Panc1 (cell line): ENCODE measurements around the gene KCNAB2.

ENCODE experiments used
- POLR2AphosphoS5 ChIP-seq: IDR thresholded peaks from 2 replicates; pipeline ENCODE4 v1.6.1; 2012; ENCODE audit warnings: mild to moderate bottlenecking, low read depth, low read length, moderate library complexity
- SIN3A ChIP-seq: IDR thresholded peaks from 2 replicates; pipeline ENCODE4 v1.6.1; 2012; ENCODE audit warnings: low read depth, mild to moderate bottlenecking, low read length, moderate library complexity, borderline replicate concordance; ENCODE audit not compliant: insufficient read depth
- TCF7L2 ChIP-seq: IDR thresholded peaks from 2 replicates; pipeline ENCODE4 v1.6.1; 2011; ENCODE audit warnings: mild to moderate bottlenecking, low read depth, low read length, inconsistent platforms
- TF ChIP-seq, protein P1 (sequence below): fragments of 450-650 bp; IDR thresholded peaks from 2 replicates; pipeline ENCODE4 v1.5.1; 2017; ENCODE audit warnings: mild to moderate bottlenecking
- TF ChIP-seq, protein P2 (sequence below), 2 experiments: IDR thresholded peaks; 2 replicates each; pipeline ENCODE4 v1.6.1; 2011 to 2012; ENCODE audit warnings: low read depth in 2 of 2, control low read depth in 1 of 2, low read length in 1 of 2, mild to moderate bottlenecking in 1 of 2, moderate library complexity in 1 of 2; ENCODE audit not compliant: insufficient read depth in 1 of 2

- TF ChIP-seq SIN3A (no peak), POLR2AphosphoS5 (no peak), TCF7L2 (no peak)
- TF ChIP-seq, protein P1, sequence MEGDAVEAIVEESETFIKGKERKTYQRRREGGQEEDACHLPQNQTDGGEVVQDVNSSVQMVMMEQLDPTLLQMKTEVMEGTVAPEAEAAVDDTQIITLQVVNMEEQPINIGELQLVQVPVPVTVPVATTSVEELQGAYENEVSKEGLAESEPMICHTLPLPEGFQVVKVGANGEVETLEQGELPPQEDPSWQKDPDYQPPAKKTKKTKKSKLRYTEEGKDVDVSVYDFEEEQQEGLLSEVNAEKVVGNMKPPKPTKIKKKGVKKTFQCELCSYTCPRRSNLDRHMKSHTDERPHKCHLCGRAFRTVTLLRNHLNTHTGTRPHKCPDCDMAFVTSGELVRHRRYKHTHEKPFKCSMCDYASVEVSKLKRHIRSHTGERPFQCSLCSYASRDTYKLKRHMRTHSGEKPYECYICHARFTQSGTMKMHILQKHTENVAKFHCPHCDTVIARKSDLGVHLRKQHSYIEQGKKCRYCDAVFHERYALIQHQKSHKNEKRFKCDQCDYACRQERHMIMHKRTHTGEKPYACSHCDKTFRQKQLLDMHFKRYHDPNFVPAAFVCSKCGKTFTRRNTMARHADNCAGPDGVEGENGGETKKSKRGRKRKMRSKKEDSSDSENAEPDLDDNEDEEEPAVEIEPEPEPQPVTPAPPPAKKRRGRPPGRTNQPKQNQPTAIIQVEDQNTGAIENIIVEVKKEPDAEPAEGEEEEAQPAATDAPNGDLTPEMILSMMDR = no peak
- TF ChIP-seq, protein P2, sequence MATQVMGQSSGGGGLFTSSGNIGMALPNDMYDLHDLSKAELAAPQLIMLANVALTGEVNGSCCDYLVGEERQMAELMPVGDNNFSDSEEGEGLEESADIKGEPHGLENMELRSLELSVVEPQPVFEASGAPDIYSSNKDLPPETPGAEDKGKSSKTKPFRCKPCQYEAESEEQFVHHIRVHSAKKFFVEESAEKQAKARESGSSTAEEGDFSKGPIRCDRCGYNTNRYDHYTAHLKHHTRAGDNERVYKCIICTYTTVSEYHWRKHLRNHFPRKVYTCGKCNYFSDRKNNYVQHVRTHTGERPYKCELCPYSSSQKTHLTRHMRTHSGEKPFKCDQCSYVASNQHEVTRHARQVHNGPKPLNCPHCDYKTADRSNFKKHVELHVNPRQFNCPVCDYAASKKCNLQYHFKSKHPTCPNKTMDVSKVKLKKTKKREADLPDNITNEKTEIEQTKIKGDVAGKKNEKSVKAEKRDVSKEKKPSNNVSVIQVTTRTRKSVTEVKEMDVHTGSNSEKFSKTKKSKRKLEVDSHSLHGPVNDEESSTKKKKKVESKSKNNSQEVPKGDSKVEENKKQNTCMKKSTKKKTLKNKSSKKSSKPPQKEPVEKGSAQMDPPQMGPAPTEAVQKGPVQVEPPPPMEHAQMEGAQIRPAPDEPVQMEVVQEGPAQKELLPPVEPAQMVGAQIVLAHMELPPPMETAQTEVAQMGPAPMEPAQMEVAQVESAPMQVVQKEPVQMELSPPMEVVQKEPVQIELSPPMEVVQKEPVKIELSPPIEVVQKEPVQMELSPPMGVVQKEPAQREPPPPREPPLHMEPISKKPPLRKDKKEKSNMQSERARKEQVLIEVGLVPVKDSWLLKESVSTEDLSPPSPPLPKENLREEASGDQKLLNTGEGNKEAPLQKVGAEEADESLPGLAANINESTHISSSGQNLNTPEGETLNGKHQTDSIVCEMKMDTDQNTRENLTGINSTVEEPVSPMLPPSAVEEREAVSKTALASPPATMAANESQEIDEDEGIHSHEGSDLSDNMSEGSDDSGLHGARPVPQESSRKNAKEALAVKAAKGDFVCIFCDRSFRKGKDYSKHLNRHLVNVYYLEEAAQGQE (IDR thresholded peaks at IDR 0.05; ENCODE audit: insufficient read depth in 1 of 2, low read depth in 2 of 2, low read length in 1 of 2) = no peak
These were observed 18.1 kb upstream of the KCNAB2 start for GRCh38 chr1:6027591-6027990.
